Esophagus mucosa (tissue), 1 donor: ENCODE data around the gene DMAP1. TPM values are rescaled to one million over a fixed set of nuclear protein-coding genes. Genes with fewer than 3 reads are reported as not detected.

Source experiments
- ATAC-seq: fragments of 200-7000 bp; cut with Tn5 transposase; one replicate; pipeline ENCODE4 v1.9.1; 2020
- total RNA-seq: library from RNA; stranded (reverse); gene quantifications from one replicate; pipeline ENCODE4 v1.2.4, GENCODE V29; 2023
- donor health status: DM: yes; HTN: yes; CAD: no.

DMAP1 gene
- total RNA-seq, 1 donor from 2014 or later = 16.2 TPM

GRCh38 chr1:44228218-44228617 lies 14.9 kb downstream of the DMAP1 start:
- ATAC-seq = no peak

- ATAC-seq = no peak
These were observed 16.3 kb downstream of the DMAP1 start for GRCh38 chr1:44229435-44230167.

DNA sequence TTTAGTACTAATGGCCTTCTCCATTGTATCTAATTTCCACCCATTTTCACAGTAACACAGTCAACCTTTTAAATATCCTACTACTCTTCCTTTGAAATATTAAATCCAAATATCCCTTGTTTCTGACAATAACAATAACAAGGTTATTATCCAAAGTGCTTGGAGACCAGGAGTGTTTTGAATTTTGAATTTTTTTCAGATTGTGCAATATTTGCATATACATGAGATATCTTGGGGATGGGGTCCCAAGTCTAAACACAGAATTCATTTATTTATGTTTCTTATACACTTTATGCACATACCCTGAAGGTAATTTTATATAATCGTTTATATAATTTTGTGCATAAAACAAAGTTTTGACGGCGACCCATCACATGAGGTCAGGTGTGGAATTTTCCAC lies 17.5 kb downstream of the DMAP1 start:
- ATAC-seq = no peak

DNA sequence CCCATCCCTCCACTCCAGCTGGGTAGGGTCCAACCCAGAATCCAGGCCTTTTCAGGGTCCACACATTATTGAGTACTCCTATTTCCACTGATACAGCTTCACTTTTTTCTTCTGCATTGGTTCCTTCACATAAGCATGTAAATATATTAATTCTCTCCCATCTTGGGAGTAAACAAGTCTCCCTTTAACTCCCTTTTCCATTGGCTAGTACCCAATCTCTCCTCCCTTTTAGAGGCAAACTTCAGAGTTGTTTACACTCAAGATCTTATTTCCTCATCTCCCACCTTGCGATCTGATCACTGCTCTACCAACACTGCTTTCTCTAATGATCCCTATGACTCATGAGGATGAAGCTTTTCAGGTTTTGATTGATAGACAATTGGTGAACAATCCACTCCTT lies 20.3 kb downstream of the DMAP1 start:
- ATAC-seq = no peak

DNA sequence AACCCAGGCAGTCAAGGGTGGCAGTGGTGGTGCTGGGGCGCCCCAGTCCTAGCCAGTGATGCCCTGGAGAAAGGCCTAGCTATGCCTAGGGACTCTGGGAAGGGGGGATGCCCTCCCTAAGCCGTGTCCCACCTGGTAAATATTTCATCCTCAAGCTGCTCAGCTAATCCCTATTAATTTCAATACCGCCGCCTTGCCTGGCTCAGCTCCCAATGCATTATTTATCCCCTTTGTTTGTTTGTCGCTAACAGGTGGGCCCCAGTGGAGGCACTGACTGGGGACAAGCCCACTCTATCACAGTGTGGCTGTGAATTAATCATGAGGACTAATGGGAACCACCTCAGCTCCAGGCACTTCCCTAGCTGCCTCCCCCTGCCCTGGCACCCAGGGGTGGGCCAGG lies 22.5 kb downstream of the DMAP1 start:
- ATAC-seq = no peak

DNA sequence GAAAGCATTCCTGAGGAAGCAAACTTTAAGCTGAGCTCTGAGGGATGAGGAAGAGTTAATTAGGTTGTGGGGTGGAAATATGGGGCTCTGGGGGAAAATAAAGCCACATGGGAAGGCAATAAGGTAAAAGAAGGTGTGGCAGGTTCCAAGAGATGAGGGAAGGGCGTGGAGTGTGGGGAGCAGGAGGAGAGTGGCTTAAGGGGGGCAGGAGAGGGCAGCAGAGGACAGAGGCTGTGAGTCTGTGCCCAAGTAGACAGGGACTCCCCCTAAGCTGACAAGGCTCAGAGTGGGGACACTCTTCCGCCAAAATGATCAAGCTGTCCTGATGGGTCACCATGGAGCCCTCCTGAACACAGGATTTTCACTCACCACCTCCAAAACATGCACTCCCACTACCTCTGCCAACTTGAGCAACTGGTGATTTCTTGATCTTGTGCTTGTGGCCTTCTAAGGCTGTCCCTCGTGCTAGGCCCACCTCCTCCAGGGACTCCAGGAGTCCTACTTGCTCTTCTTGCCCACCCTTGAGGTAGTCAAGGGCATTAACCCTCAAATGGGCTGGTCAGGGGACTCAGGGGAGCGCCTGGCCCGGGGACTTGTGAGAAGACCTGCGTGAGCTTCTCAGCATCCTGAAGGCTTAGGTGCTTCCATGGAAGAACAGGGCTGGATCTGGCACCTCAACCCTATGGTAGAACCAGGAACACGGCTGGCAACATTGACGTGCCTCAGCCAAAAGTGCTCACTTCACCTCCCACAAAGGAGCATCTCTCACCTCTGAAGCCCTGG lies 23.4 kb downstream of the DMAP1 start:
- ATAC-seq = no peak

DNA sequence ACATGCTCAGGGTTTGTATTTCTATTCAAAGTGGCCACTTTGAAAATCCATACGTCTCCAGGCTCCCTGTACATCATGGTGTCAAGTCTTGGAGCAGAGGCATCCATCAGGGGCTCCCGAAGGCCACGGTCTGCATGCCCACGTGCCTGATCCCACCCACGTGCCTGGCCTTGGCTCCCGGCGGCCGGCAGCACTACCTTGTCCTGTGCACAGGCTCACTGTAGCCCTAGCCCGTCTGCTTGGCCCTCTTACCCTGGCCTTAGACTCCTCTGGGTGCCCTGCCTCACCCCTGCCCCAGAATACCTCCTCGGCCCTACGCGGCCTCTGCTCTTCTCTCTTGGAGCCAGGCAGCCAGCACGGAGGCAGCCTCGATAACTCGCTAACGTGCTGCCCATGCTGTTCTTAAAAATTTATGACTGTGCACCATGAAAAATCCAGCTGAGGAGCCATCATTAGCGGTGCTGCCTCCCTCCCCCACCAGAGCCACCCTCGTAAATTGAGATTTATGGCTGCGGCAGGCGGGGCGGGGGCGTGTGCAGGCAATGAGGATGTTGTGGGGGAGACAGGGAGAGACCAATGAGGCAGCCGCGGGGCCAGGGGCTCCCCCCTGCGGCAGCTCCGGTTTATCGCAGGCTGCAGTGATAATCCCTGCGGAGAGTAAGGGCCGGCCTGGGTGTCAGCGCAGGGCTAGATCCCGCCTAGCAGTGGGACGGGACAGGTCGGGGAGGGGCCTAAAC lies 24.6 kb downstream of the DMAP1 start:
- ATAC-seq = peak; percentile 25

DNA sequence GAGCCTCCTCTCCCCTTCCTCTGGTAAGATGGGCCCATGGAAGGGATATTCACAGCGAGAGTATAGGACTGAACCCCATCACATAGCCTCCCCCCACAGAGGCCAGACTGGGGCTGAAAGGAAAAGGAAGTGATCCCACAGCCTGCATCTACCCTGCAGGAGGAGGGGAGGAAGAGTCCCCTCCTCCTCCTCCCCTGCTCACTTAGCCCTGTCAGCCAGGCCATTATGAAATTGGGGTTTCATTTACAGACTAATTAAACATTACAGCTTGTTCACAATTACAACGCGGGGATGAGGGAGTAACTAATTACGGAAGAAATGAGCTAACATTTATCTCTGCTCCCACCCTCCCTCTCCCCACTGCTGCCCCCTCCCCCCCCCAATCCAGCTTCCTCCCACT lies 25.4 kb downstream of the DMAP1 start:
- no peak for ATAC-seq

- ATAC-seq = no peak
These were observed 26.2 kb downstream of the DMAP1 start for GRCh38 chr1:44239331-44239960.

GRCh38 chr1:44239961-44240371 lies 26.7 kb downstream of the DMAP1 start:
- no peak for ATAC-seq

DNA sequence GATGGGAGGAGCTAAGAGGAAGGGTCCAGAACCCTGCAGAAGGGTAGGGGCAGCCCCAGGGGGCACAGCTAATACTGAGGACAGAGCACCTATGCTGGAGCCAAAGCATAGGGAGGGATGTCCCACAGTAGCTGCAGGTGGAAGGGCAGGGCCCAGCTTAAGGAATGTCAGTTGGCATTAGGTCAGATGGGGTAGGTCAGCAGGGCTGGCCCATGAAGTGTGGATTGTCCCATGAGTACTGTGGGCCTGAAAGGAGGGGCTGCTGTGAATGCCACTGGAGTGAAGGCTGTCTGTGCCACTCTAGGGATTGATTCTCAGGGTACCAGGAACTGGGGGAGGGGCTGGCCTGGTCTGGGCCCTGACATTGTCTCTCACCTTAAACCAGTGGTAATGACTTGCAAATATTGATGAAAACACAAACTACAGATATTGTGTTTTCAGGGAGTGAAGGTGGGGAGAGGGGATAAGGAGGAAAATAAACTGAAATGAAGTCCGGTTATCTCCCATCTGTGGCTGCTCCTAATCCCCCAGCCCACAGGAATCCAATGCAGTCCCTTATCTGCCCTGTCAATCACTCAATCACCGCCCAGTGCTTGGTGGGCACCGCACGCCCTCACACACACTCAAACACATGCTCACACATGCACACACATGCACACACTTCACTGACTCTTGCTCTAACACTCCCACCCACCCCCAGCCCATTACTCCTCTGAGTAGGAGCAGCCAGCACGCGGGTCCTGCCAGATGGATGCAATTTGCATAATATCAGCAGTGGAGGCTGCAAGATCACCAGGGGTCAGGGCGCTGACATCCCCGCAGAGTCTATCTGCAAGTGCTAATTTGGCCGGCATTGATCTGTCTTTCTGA lies 27.8 kb downstream of the DMAP1 start:
- ATAC-seq = no peak

DNA sequence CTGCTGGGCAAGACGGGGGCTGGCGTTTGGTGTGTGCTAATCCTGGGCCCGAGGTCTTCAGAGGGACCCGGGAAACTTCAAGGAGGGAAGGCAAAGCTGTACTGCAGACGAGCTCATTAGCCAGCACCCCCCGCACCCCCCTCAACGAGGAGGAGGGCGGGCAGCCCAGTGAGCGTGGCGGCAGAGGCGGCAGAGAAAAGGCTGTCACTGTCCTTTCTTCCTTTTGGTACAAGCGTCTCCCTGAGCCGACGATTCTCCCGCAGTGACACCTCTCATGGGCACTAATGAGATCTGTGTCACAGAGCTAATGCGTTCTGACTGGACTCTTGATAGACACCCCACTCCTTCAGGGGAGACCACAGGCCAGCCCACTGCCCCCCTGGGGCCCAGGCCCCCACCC lies 29.5 kb downstream of the DMAP1 start:
- ATAC-seq = no peak

GRCh38 chr1:44243782-44244495 lies 30.7 kb downstream of the DMAP1 start:
- no peak for ATAC-seq

- no peak for ATAC-seq
These were observed 31.7 kb downstream of the DMAP1 start for GRCh38 chr1:44244986-44245385.

GRCh38 chr1:44246806-44247205 lies 33.5 kb downstream of the DMAP1 start:
- no peak for ATAC-seq

- no peak for ATAC-seq
These were observed 36.3 kb downstream of the DMAP1 start for GRCh38 chr1:44249543-44249942.

GRCh38 chr1:44250068-44250781 lies 37.0 kb downstream of the DMAP1 start:
- ATAC-seq = no peak

GRCh38 chr1:44251486-44251885 lies 38.2 kb downstream of the DMAP1 start:
- no peak for ATAC-seq

GRCh38 chr1:44251989-44252671 lies 38.9 kb downstream of the DMAP1 start:
- ATAC-seq = no peak

GRCh38 chr1:44254392-44254910 lies 41.2 kb downstream of the DMAP1 start:
- no peak for ATAC-seq
